NCI-H2107 treated with DMSO at 0.1 percent for 48 hours (cell line): ENCODE measurements around the gene TEDDM1.

Source experiments
- DNase-seq: peaks from one replicate; lab custom pipeline; 2025; ENCODE audit not compliant: unreplicated experiment; lab: John Stamatoyannopoulos, UW

The TEDDM1 gene

GRCh38 chr1:182407724-182408123, 7.3 kb upstream of the TEDDM1 start:
- DNase-seq, result no peak

DNA sequence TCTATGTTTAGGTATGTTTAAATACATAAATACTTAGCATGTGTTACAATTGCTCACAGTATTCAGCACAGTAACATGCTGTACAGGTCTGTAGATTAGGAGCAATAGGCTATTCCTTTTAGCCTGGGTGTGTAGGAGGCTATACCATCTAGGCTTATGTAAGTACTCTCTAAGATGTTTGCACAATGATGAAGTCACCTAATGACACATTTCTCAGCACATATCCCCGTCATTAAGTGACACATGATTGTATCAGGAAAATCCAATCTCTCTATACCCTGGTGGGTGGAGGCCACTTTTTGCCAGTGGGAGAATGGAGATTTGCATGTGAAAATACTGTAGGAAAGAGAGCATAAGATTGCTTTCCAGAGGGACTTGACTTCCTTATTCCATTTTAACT, 5.5 kb upstream of the TEDDM1 start:
- DNase-seq, result no peak

DNA sequence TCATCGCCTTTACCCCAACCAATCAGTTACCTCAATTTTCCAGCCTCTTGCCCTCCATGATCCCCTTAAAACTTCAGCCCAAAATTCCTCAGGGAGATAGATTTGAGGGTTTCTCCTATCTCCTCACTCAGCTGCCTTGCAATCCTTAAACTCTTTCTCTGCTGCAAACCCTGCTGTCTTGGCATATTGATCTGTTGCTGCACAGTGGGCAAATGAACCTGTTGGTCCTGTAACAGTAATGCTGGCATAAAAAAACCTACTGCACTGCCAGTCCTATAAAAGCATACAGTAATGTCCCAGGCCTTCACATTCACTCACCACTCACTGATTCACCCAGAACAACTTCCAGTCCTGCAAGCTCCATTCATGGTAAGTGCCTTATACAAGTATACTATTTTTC, 5.1 kb upstream of the TEDDM1 start:
- no peak for DNase-seq

GRCh38 chr1:182404781-182405180, 4.3 kb upstream of the TEDDM1 start:
- no peak for DNase-seq

GRCh38 chr1:182397653-182398393, 2.6 kb downstream of the TEDDM1 start:
- no peak for DNase-seq

GRCh38 chr1:182395906-182396305, 4.6 kb downstream of the TEDDM1 start:
- no peak for DNase-seq

DNA sequence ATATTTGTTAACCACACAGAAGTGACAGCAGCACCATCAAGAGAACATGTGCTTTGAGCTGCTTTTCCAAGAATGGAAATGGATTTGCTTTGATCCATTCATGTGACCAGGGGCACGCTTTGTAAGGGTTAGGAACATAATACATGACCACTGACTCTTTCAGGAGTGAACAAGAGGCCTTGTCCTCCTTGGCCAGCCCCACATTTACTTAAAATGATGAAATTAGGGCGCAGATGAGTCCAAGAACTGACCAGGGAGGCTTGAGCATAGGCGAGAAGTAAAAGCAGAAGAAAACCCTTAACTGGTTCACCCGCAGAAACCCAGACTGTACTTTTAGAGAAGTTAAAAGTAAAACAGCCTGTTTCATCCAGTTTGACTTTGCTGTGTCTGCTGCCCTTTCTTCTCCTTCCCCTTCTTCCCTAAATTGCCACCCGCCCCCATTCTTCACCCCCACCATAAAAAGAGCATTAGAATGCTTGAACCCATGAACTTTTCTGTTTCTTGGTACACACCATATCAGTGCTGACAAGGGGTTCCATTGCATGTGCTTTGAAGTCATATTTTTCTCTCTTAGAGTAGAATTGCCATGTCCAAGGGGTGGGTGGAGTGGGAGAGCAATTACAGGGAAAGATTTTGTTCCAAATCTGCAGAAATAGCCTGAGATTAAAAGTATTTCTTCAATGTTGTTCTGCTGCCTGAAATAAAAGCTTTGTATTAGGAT, 6.3 kb downstream of the TEDDM1 start:
- no peak for DNase-seq

GRCh38 chr1:182392050-182393028, 8.1 kb downstream of the TEDDM1 start:
- DNase-seq, result peak; percentile 63

DNA sequence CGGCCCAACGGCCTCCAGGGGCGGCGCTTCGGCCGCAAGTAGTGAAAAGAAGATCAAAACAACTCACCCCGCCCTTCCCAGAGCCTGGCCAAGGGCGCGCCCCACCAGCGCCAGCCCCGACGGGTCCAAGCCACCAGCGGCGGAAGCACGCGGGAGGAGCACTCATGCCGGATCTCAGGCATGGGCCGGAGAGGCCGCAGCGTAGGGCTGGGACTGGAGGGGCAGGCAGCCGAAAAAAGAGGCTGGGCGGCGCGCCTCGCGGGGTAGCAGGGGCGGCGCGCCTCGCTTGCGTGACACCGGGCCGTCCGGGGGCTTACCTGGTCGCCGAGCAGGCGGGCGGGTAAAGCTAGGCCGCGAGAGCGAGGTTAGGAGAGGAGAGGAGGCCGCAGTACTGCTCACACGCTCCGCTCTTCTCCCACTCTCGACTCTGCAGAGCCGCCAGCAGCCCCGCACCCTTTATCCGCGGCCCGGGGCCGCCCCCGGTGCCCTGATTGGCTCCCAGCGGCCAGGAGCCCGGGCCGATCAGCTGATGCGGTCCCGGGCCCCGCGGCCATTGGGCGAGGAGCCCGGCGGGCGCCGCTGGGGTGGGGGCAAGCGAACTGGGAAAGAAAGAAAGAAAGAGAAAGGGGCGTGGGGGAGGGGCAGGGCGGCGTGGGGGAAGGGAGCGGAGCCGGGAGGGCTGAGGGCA, 9.0 kb downstream of the TEDDM1 start, which contains the start of gene GLUL:
TSS of gene GLUL (minus strand) at position 429 of the 688 bp plus-strand sequence. CDS start 3,053 bp downstream, outside the sequence.
- DNase-seq, result peak; percentile 85

DNA sequence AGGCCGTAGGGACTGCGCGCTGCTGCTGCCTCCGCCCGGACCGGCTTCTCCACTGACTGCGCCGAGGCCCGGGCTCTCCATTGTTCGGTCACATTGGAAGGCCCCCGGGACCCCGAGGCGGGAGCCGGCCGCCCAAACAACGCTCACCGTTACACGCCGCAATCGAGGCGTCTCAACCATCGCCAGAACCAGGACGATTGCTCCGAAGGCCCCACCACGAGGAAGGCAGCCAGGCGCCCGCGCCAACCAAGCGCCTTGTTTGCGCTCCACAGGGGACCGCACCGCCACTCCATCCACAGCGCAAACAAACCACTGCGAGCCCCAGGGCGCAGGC, 9.5 kb downstream of the TEDDM1 start:
- DNase-seq, result no peak

DNA sequence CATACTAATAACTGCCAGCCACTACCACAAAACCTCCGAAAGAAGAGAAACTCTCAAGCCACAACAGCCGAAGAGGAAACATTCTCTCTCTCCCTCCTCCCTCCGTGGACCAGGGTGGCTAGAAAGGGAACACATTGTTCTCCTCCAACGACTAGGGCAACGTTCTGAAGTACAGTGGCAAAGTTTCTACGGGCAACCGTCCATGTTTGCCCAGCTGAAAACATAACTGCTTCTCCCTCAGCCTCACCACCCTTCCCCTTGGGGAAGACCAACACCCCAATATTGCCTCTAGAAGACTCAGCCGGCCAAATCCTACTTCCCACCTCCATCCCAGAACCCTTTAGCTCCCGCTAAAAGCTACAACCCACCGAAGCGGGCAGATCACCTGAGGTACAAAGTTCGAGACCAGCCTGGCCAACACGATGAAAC, 10.8 kb downstream of the TEDDM1 start:
- no peak for DNase-seq

GRCh38 chr1:182388392-182389134, 11.9 kb downstream of the TEDDM1 start:
- no peak for DNase-seq

- no peak for DNase-seq
These were observed 12.9 kb downstream of the TEDDM1 start for GRCh38 chr1:182387566-182387965.

DNA sequence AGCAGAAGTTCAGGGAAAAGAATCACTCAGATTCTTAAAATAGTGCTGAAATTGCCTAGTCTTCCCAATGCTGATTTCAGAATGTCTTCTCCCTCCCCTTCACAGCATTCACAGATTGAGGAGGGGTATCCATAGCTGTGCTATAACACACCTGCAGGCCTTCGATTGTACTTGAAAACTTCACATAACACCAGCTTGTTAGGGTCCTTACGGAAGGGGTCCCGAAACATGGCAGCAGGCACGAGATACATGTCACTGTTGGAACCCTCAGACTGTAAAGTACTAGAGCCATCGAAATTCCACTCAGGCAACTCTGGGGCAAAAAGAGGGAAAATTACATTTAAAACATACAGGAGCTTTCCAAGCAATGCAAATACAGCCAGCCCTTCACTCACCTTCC, 13.5 kb downstream of the TEDDM1 start:
- no peak for DNase-seq

DNA sequence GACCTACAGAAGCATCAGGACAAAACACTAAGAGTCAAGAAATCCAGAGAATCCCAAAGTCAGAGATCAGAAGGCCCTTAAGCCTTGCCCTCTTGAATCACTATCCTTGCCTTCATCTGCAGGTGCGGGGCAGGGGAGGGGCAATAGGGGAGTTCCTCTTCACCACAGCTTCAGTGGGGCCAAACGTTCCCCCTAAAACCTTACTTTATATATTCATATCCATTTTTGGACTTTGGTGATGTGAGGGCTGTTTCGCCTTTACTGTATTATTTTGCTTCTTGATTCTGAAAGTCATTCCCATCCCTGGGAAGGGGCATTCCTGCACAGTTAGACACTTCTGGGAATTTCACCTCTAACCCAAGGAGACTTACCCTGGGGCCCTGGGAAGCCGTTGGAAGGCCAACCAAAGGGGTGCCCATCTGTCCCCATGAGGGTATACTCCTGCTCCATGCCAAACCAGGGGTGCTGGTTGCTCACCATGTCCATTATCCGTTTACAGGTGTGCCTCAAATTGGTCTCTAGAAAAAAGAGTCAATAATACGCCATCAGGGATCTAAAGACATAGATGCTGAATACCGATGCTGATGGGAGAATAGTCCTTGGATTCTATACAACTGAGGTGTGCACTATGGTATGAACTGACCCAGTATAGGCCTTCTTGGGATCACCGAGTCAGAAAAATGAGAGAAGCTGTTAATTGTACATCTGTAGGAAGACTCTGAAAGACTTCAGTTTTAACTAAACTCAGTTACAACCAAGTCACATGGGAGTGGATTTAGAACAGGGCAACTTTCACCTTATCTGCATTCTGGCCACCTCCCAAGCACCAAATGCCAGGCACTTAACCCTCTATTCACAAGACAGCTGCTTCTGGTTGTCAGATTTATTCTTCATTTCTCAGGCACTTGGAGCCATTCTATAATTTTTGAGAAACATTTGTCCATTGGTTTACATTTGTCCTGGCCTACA, 14.3 kb downstream of the TEDDM1 start:
- DNase-seq, result no peak

- DNase-seq, result no peak
These were observed 16.0 kb downstream of the TEDDM1 start for GRCh38 chr1:182384387-182384960.

- DNase-seq, result no peak
These were observed 16.5 kb downstream of the TEDDM1 start for GRCh38 chr1:182383934-182384333.

- DNase-seq, result no peak
These were observed 17.3 kb downstream of the TEDDM1 start for GRCh38 chr1:182383037-182383661.
